Vagina (tissue), 2 donors: Measurements from ENCODE around the gene B3GNT7. TPM values are rescaled to one million over a fixed set of nuclear protein-coding genes. Genes with fewer than 3 reads are reported as not detected.
"Not testable (repeated sequence)": the region's sequence is repeated elsewhere in the genome, so short reads cannot be mapped to it uniquely, and the experiment has no call there.

Experiments
- DNase-seq, 2 donors: peaks; one replicate each; pipeline ENCODE4 v3.0.0-alpha.2; 2017; ENCODE audit errors: extremely low spot score in 2 of 2
- H3K27ac ChIP-seq: fragments of 200-600 bp; sonication (generic); one replicate; pipeline ENCODE4 v1.5.1; 2019
- H3K27me3 ChIP-seq: fragments of 200-600 bp; sonication (generic); one replicate; pipeline ENCODE4 v1.5.1; 2019
- H3K36me3 ChIP-seq, 2 donors: fragments of 200-600 bp; sonication (generic); one replicate each; pipeline ENCODE4 v1.5.1; 2017 to 2019
- H3K4me1 ChIP-seq: fragments of 200-600 bp; sonication (generic); one replicate; pipeline ENCODE4 v1.5.1; 2019
- H3K4me3 ChIP-seq, 2 donors: fragments of 200-600 bp; sonication (generic); 1 replicate in 1 of 2; 2 replicates in 1 of 2; pipeline ENCODE4 v1.5.1; 2016 to 2019
- H3K9me3 ChIP-seq: fragments of 200-600 bp; sonication (generic); one replicate; pipeline ENCODE4 v1.5.1; 2019
- CTCF ChIP-seq, 3 experiments: fragments of 450-650 bp in 2 of 3; fragments of 200-600 bp in 1 of 3; sonication (generic) in 1 of 3; IDR thresholded peaks; one replicate each; pipeline ENCODE4 v1.5.1; 2017 to 2019; ENCODE audit warnings: antibody characterized with exemption in 3 of 3, mild to moderate bottlenecking in 2 of 3, moderate library complexity in 2 of 3
- POLR2A ChIP-seq, 2 donors: fragments of 450-650 bp; IDR thresholded peaks; one replicate each; pipeline ENCODE4 v1.6.1; 2017; ENCODE audit warnings: antibody characterized with exemption in 2 of 2, mild to moderate bottlenecking in 2 of 2, moderate library complexity in 2 of 2
- POLR2AphosphoS5 ChIP-seq, 2 donors: sonication (generic); formaldehyde crosslinking; IDR thresholded peaks; one replicate each; pipeline ENCODE4 v1.9.0; 2017; ENCODE audit warnings: antibody characterized with exemption in 2 of 2, mild to moderate bottlenecking in 2 of 2, low read depth in 1 of 2; ENCODE audit not compliant: insufficient read depth in 1 of 2
- intact Hi-C: fragments of 100-400 bp; cut with DNase I; formaldehyde crosslinking; loops from one replicate; pipeline ENCODE4 v1.15.1; 2023
- total RNA-seq: library from RNA; depleted of rRNA; stranded (reverse); fragments of >200 nt; gene quantifications from one replicate; pipeline ENCODE4 v1.2.3, GENCODE V29; 2016

The B3GNT7 gene
- total RNA-seq, 1 donor from 2014 or later: 7.1 TPM

GRCh38 chr2:231425811-231426703, 30.5 kb downstream of the B3GNT7 start:
- H3K27ac ChIP-seq: no peak overlapping the region
- H3K4me1 ChIP-seq: no peaks in the 10 kb centered on the region
- DNase-seq: no peak
- TF ChIP-seq CTCF (IDR thresholded peaks at IDR 0.05): no peak
- no peak for TF ChIP-seq POLR2AphosphoS5 (IDR thresholded peaks at IDR 0.05; ENCODE audit: insufficient read depth in 1 of 2, low read depth in 1 of 2)
- no peak for TF ChIP-seq POLR2A (IDR thresholded peaks at IDR 0.05)
- no peaks in the 10 kb centered on the region for H3K27me3 ChIP-seq
- H3K4me3 ChIP-seq: no peak overlapping the region
- intact Hi-C loops: no loop called here
- no peaks in the 10 kb centered on the region for H3K36me3 ChIP-seq
- H3K9me3 ChIP-seq: no peaks in the 10 kb centered on the region

GRCh38 chr2:231427116-231427515, 31.6 kb downstream of the B3GNT7 start:
- DNase-seq: no peak
- H3K9me3 ChIP-seq: no peaks in the 10 kb centered on the region
- H3K27me3 ChIP-seq: no peaks in the 10 kb centered on the region
- H3K27ac ChIP-seq: no peak overlapping the region
- no peak for TF ChIP-seq POLR2AphosphoS5 (IDR thresholded peaks at IDR 0.05; ENCODE audit: insufficient read depth in 1 of 2, low read depth in 1 of 2)
- TF ChIP-seq POLR2A (IDR thresholded peaks at IDR 0.05): no peak
- no peak for TF ChIP-seq CTCF (IDR thresholded peaks at IDR 0.05)
- H3K4me3 ChIP-seq: no peak overlapping the region
- no peaks in the 10 kb centered on the region for H3K36me3 ChIP-seq
- intact Hi-C loops: no loop called here
- no peaks in the 10 kb centered on the region for H3K4me1 ChIP-seq

- Histone ChIP-seq H3K36me3 (no peaks in the 10 kb centered on the region), H3K9me3 (no peaks in the 10 kb centered on the region), H3K4me1 (no peaks in the 10 kb centered on the region), H3K27me3 (no peaks in the 10 kb centered on the region), H3K4me3 (no peak overlapping the region), H3K27ac (no peak overlapping the region)
- intact Hi-C loops: no loop called here
- no peak for DNase-seq
- TF ChIP-seq POLR2A (IDR thresholded peaks at IDR 0.05) (no peak), CTCF (IDR thresholded peaks at IDR 0.05) (no peak), POLR2AphosphoS5 (IDR thresholded peaks at IDR 0.05; ENCODE audit: insufficient read depth in 1 of 2, low read depth in 1 of 2) (no peak)
Measured at GRCh38 chr2:231429152-231429551, 33.6 kb downstream of the B3GNT7 start.

- intact Hi-C loops: no loop called here
- Histone ChIP-seq H3K4me3 (no peak overlapping the region), H3K27ac (no peak overlapping the region), H3K9me3 (no peaks in the 10 kb centered on the region), H3K36me3 (no peaks in the 10 kb centered on the region), H3K27me3 (no peaks in the 10 kb centered on the region), H3K4me1 (no peaks in the 10 kb centered on the region)
- no peak for DNase-seq
- no peak for TF ChIP-seq POLR2AphosphoS5 (IDR thresholded peaks at IDR 0.05; ENCODE audit: insufficient read depth in 1 of 2, low read depth in 1 of 2)
- TF ChIP-seq CTCF (IDR thresholded peaks at IDR 0.05): no peak
- TF ChIP-seq POLR2A (IDR thresholded peaks at IDR 0.05): no peak
Measured at GRCh38 chr2:231429901-231430300, 34.4 kb downstream of the B3GNT7 start.

GRCh38 chr2:231430437-231430836, 34.9 kb downstream of the B3GNT7 start:
- H3K9me3 ChIP-seq, H3K36me3 ChIP-seq, DNase-seq, H3K4me3 ChIP-seq, H3K27me3 ChIP-seq, intact Hi-C loops, H3K4me1 ChIP-seq, H3K27ac ChIP-seq: not testable (repeated sequence)
